Calu3 (cell line): ENCODE results near the gene AMBP. TPM values are rescaled to one million over a fixed set of nuclear protein-coding genes. Genes with fewer than 3 reads are reported as not detected.

Experiments used
- BruUV-seq: library from RNA; stranded (reverse); fragments of 400-500 nt; replicated peaks from 2 replicates; lab custom pipeline; 2021; lab: Mats Ljungman, UMichigan
- CTCF ChIA-PET: fragments of 300-600 bp; sonication (Branson Sonifier 250); formaldehyde crosslinking; loops from one replicate; lab custom pipeline; 2022; ENCODE audit warnings: antibody characterized with exemption; lab: Charles Lee
- DNase-seq: peaks from one replicate; pipeline ENCODE4 v3.0.0; 2022
- H3K27ac Mint-ChIP-seq: one replicate; pipeline ENCODE4 v1.8.0; 2022; ENCODE audit warnings: mixed read lengths; ENCODE audit not compliant: unreplicated experiment
- H3K27me3 Mint-ChIP-seq: one replicate; pipeline ENCODE4 v1.8.0; 2022; ENCODE audit warnings: mixed read lengths; ENCODE audit not compliant: unreplicated experiment
- H3K36me3 Mint-ChIP-seq: one replicate; pipeline ENCODE4 v1.8.0; 2022; ENCODE audit warnings: mild to moderate bottlenecking, moderate library complexity, mixed read lengths; ENCODE audit not compliant: insufficient read depth, unreplicated experiment
- H3K4me1 Mint-ChIP-seq: one replicate; pipeline ENCODE4 v1.8.0; 2022; ENCODE audit warnings: mild to moderate bottlenecking, low read depth, mixed read lengths; ENCODE audit not compliant: unreplicated experiment
- H3K4me3 Mint-ChIP-seq: one replicate; pipeline ENCODE4 v1.8.0; 2022; ENCODE audit warnings: mild to moderate bottlenecking, low read depth, moderate library complexity, mixed read lengths; ENCODE audit not compliant: unreplicated experiment
- H3K9me3 Mint-ChIP-seq: one replicate; pipeline ENCODE4 v1.8.0; 2022; ENCODE audit warnings: low read depth, mixed read lengths; ENCODE audit not compliant: unreplicated experiment
- CTCF ChIP-seq: fragments of 200-600 bp; IDR thresholded peaks from one replicate; pipeline ENCODE4 v1.8.0; 2022; ENCODE audit warnings: antibody characterized with exemption; ENCODE audit not compliant: unreplicated experiment
- intact Hi-C: fragments of 100-400 bp; cut with micrococcal nuclease; formaldehyde crosslinking; loops from one replicate; pipeline ENCODE4 v1.10.0; 2022; ENCODE audit not compliant: unreplicated experiment
- total RNA-seq: library from RNA; stranded (reverse); gene quantifications from 2 replicates; pipeline ENCODE4 v1.2.3, GENCODE V29; 2022

Gene AMBP
- total RNA-seq, 1 experiment from 2014 or later = 2.7 TPM

- no peaks in the 10 kb centered on the region for H3K27me3 Mint-ChIP-seq
- CTCF ChIA-PET = no interaction called here
- H3K4me3 Mint-ChIP-seq = no peak overlapping the region
- intact Hi-C loops = loop anchor here (5.0 kb wide), 1 partner anchor 167 kb away; no protein-coding TSS in a partner anchor
- no peak for TF ChIP-seq CTCF
- no TSS peak for BruUV-seq
- H3K27ac Mint-ChIP-seq = no peak overlapping the region
- no peaks in the 10 kb centered on the region for H3K36me3 Mint-ChIP-seq
- peaks cover 5% of the 10 kb centered on the region for H3K9me3 Mint-ChIP-seq
- peaks cover 23% of the 10 kb centered on the region for H3K4me1 Mint-ChIP-seq
- no peak for DNase-seq
Observed at GRCh38 chr9:114105236-114105635, 27.1 kb upstream of the AMBP start.

GRCh38 chr9:114102484-114102883 lies 24.4 kb upstream of the AMBP start:
- Mint-ChIP-seq H3K36me3 (peaks cover 16% of the 10 kb centered on the region), H3K4me3 (no peak overlapping the region), H3K4me1 (peaks cover 16% of the 10 kb centered on the region), H3K27me3 (no peaks in the 10 kb centered on the region), H3K9me3 (peaks cover 5% of the 10 kb centered on the region), H3K27ac (no peak overlapping the region)
- DNase-seq = no peak
- TF ChIP-seq CTCF = no peak
- CTCF ChIA-PET = no interaction called here
- BruUV-seq = no TSS peak
- intact Hi-C loops = no loop called here

- no TSS peak for BruUV-seq
- CTCF ChIA-PET = interaction anchor here (1.6 kb wide), 1 partner anchor 18 kb away, joined by 6 read pairs; no protein-coding TSS in a partner anchor
- H3K27me3 Mint-ChIP-seq = no peaks in the 10 kb centered on the region
- H3K36me3 Mint-ChIP-seq = peaks cover 22% of the 10 kb centered on the region
- H3K9me3 Mint-ChIP-seq = peaks cover 5% of the 10 kb centered on the region
- no peak for TF ChIP-seq CTCF
- H3K4me1 Mint-ChIP-seq = peaks cover 26% of the 10 kb centered on the region
- intact Hi-C loops = no loop called here
- H3K27ac Mint-ChIP-seq = no peak overlapping the region
- H3K4me3 Mint-ChIP-seq = no peak overlapping the region
- DNase-seq = no peak
Observed at GRCh38 chr9:114100536-114100935, 22.4 kb upstream of the AMBP start.

- H3K27ac Mint-ChIP-seq = peak overlapping the region; percentile 33
- H3K36me3 Mint-ChIP-seq = peaks cover 24% of the 10 kb centered on the region
- intact Hi-C loops = no loop called here
- no TSS peak for BruUV-seq
- H3K27me3 Mint-ChIP-seq = no peaks in the 10 kb centered on the region
- H3K9me3 Mint-ChIP-seq = peaks cover 5% of the 10 kb centered on the region
- H3K4me3 Mint-ChIP-seq = peak overlapping the region; percentile 81
- no peak for TF ChIP-seq CTCF
- CTCF ChIA-PET = interaction anchor here (1.3 to 1.8 kb wide), 3 partner anchors 8 to 18 kb away, joined by 6 to 15 read pairs (median 14); no protein-coding TSS in a partner anchor
- peaks cover 26% of the 10 kb centered on the region for H3K4me1 Mint-ChIP-seq
- no peak for DNase-seq
Observed at GRCh38 chr9:114099669-114100270, 21.7 kb upstream of the AMBP start.
